Posterior vena cava (tissue), 2 donors: ENCODE measurements around the gene HTRA1. TPM values are rescaled to one million over a fixed set of nuclear protein-coding genes. Genes with fewer than 3 reads are reported as not detected.
A peak's percentile ranks its signal among the peaks of the same experiment; 100 is the strongest.

Source experiments
- DNase-seq: peaks from one replicate; pipeline ENCODE4 v3.0.0-alpha.2; 2020; ENCODE audit warnings: low spot score
- intact Hi-C, 2 donors: fragments of 100-400 bp; cut with DNase I; formaldehyde crosslinking; loops; one replicate each; pipeline versions ENCODE4 v1.14.1 to v1.14.2; 2022 to 2023
- total RNA-seq, 2 donors: library from RNA; stranded (reverse); fragmentation: NEBNext Ultra II Directional; extraction: Animal tissue kit (Norgen Biotek cat#: 25700); gene quantifications; one replicate each; pipeline ENCODE4 v1.2.1, GENCODE V29; 2021
- donor health status: DM: yes; HTN: yes; CAD: no.
- donor health status: DM: yes; HTN: yes; CAD: no.

Gene HTRA1
- total RNA-seq, 2 donors from 2014 or later: 152 to 276 TPM

GRCh38 chr10:122449153-122449552 is 12.2 kb upstream of the HTRA1 start:
- intact Hi-C loops: loop anchor here in 1 of 2 donors (10.0 kb wide), 1 partner anchor 106 kb away; no protein-coding TSS in a partner anchor

GRCh38 chr10:122450353-122450990 is 10.9 kb upstream of the HTRA1 start:
- intact Hi-C loops: loop anchor here in 1 of 2 donors (10.0 kb wide), 1 partner anchor 124 kb away; no protein-coding TSS in a partner anchor
- no peak for DNase-seq

More at GRCh38 chr10:122449153-122449552, 12.2 kb upstream of the HTRA1 start:
- no peak for DNase-seq

- DNase-seq: no peak
- intact Hi-C loops: loop anchor here in 1 of 2 donors (10.0 kb wide), 1 partner anchor 121 kb away; no protein-coding TSS in a partner anchor
Measured at GRCh38 chr10:122454071-122454470, 7.3 kb upstream of the HTRA1 start.

- no peak for DNase-seq
- intact Hi-C loops: loop anchor here in 1 of 2 donors (1.0 to 10.0 kb wide), 3 partner anchors 48 to 658 kb away; no protein-coding TSS in a partner anchor
Measured at GRCh38 chr10:122454603-122455080, 6.7 kb upstream of the HTRA1 start, which contains the start of gene ARMS2. ARMS2 (plus strand) TSS chr10:122454653; CDS start chr10:122454728, 75 bp downstream.

- no peak for DNase-seq
- intact Hi-C loops: loop anchor here in 1 of 2 donors (1.0 to 10.0 kb wide), 3 partner anchors 47 to 657 kb away; no protein-coding TSS in a partner anchor
Measured at GRCh38 chr10:122455376-122456079, 5.8 kb upstream of the HTRA1 start.

GRCh38 chr10:122457934-122458333 is 3.4 kb upstream of the HTRA1 start:
- intact Hi-C loops: loop anchor here in 1 of 2 donors (5.0 to 10.0 kb wide), 2 partner anchors 117 to 654 kb away; no protein-coding TSS in a partner anchor
- DNase-seq: no peak

- no peak for DNase-seq
- intact Hi-C loops: loop anchor here in 1 of 2 donors (1.0 to 10.0 kb wide), 3 partner anchors 45 to 654 kb away; no protein-coding TSS in a partner anchor
Measured at GRCh38 chr10:122458693-122459092, 2.7 kb upstream of the HTRA1 start.

- no peak for DNase-seq
- intact Hi-C loops: loop anchor here (1.0 to 10.0 kb wide), 5 partner anchors 43 to 653 kb away; partner anchors contain the start of gene DMBT1 (in 1 of the 2)
Measured at GRCh38 chr10:122459561-122460273, 1.6 kb upstream of the HTRA1 start.

GRCh38 chr10:122460891-122461293 is 461 bp upstream of the HTRA1 start:
- DNase-seq: no peak
- intact Hi-C loops: loop anchor here in 1 of 2 donors (5.0 to 10.0 kb wide), 2 partner anchors 41 to 104 kb away; partner anchors contain the start of gene DMBT1

GRCh38 chr10:122461729-122462532 is 578 bp downstream of the HTRA1 start:
- intact Hi-C loops: loop anchor here in 1 of 2 donors (5.0 to 10.0 kb wide), 2 partner anchors 40 to 103 kb away; partner anchors contain the start of gene DMBT1
- no peak for DNase-seq

GRCh38 chr10:122462533-122463465 is 1.4 kb downstream of the HTRA1 start:
- DNase-seq: peak; percentile 92
- intact Hi-C loops: loop anchor here in 1 of 2 donors (5.0 to 10.0 kb wide), 2 partner anchors 40 to 102 kb away; partner anchors contain the start of gene DMBT1

- intact Hi-C loops: loop anchor here in 1 of 2 donors (5.0 to 10.0 kb wide), 2 partner anchors 39 to 101 kb away; partner anchors contain the start of gene DMBT1
- DNase-seq: no peak
Measured at GRCh38 chr10:122463466-122464249, 2.3 kb downstream of the HTRA1 start.

- intact Hi-C loops: loop anchor here in 1 of 2 donors (5.0 to 10.0 kb wide), 2 partner anchors 38 to 101 kb away; partner anchors contain the start of gene DMBT1
- no peak for DNase-seq
Measured at GRCh38 chr10:122464250-122464510, 2.8 kb downstream of the HTRA1 start.

GRCh38 chr10:122464586-122464985 is 3.2 kb downstream of the HTRA1 start:
- no peak for DNase-seq
- intact Hi-C loops: loop anchor here in 1 of 2 donors (5.0 to 10.0 kb wide), 2 partner anchors 38 to 100 kb away; partner anchors contain the start of gene DMBT1

GRCh38 chr10:122465401-122466040 is 4.2 kb downstream of the HTRA1 start:
- intact Hi-C loops: loop anchor here in 1 of 2 donors (10.0 kb wide), 1 partner anchor 99 kb away; the partner anchor contains the start of gene DMBT1
- no peak for DNase-seq
